ENCODE results near the gene SEMA5A. TPM values are rescaled to one million over a fixed set of nuclear protein-coding genes. Genes with fewer than 3 reads are reported as not detected.

The SEMA5A gene
- total RNA-seq, 1 donor: 42.3 TPM

- Histone ChIP-seq H3K36me3 (ENCODE audit: insufficient read depth, low read length) (peaks cover 2% of the 10 kb centered on the region), H3K9me3 (ENCODE audit: low read depth, low read length) (no peaks in the 10 kb centered on the region), H2AFZ (ENCODE audit: low read length) (peak overlapping the region; percentile 78), H3K4me2 (ENCODE audit: insufficient read depth, low read length) (peak overlapping the region; percentile 68), H3K27me3 (ENCODE audit: insufficient read depth, low read length) (no peaks in the 10 kb centered on the region), H3K79me2 (ENCODE audit: insufficient read depth, low read length) (peaks cover under 1% of the 10 kb centered on the region), H4K20me1 (ENCODE audit: insufficient read depth, low read length) (no peaks in the 10 kb centered on the region), H3K27ac (ENCODE audit: low read depth, low read length) (peak overlapping the region; percentile 35), H3K4me1 (ENCODE audit: insufficient read depth, low read length) (peaks cover 16% of the 10 kb centered on the region), H3K4me3 (ENCODE audit: insufficient read depth, low read length) (no peak overlapping the region)
- no peak for TF ChIP-seq CTCF (IDR thresholded peaks at IDR 0.05; ENCODE audit: extremely low read depth, low read depth, low read length)
- DNase-seq (ENCODE audit: insufficient read length, low spot score, missing footprints): no peak
These were observed 114.2 kb downstream of the SEMA5A start for GRCh38 chr5:9431496-9432258.

- no peak for TF ChIP-seq CTCF (IDR thresholded peaks at IDR 0.05; ENCODE audit: extremely low read depth, low read depth, low read length)
- H3K9me3 ChIP-seq (ENCODE audit: low read depth, low read length): no peaks in the 10 kb centered on the region
- no peaks in the 10 kb centered on the region for H3K79me2 ChIP-seq (ENCODE audit: insufficient read depth, low read length)
- H3K4me3 ChIP-seq (ENCODE audit: insufficient read depth, low read length): no peak overlapping the region
- no peak for DNase-seq (ENCODE audit: insufficient read length, low spot score, missing footprints)
- no peak overlapping the region for H2AFZ ChIP-seq (ENCODE audit: low read length)
- H3K4me2 ChIP-seq (ENCODE audit: insufficient read depth, low read length): peak overlapping the region; percentile 68
- H3K36me3 ChIP-seq (ENCODE audit: insufficient read depth, low read length): no peaks in the 10 kb centered on the region
- H3K27ac ChIP-seq (ENCODE audit: low read depth, low read length): peak overlapping the region; percentile 35
- H4K20me1 ChIP-seq (ENCODE audit: insufficient read depth, low read length): no peaks in the 10 kb centered on the region
- H3K27me3 ChIP-seq (ENCODE audit: insufficient read depth, low read length): no peaks in the 10 kb centered on the region
- peaks cover 16% of the 10 kb centered on the region for H3K4me1 ChIP-seq (ENCODE audit: insufficient read depth, low read length)
These were observed 114.8 kb downstream of the SEMA5A start for GRCh38 chr5:9431151-9431495.

- H2AFZ ChIP-seq (ENCODE audit: low read length): no peak overlapping the region
- peaks cover 16% of the 10 kb centered on the region for H3K4me1 ChIP-seq (ENCODE audit: insufficient read depth, low read length)
- H3K4me2 ChIP-seq (ENCODE audit: insufficient read depth, low read length): no peak overlapping the region
- H3K9me3 ChIP-seq (ENCODE audit: low read depth, low read length): no peaks in the 10 kb centered on the region
- DNase-seq (ENCODE audit: insufficient read length, low spot score, missing footprints): no peak
- no peak overlapping the region for H3K4me3 ChIP-seq (ENCODE audit: insufficient read depth, low read length)
- TF ChIP-seq CTCF (IDR thresholded peaks at IDR 0.05; ENCODE audit: extremely low read depth, low read depth, low read length): no peak
- no peaks in the 10 kb centered on the region for H4K20me1 ChIP-seq (ENCODE audit: insufficient read depth, low read length)
- H3K27me3 ChIP-seq (ENCODE audit: insufficient read depth, low read length): no peaks in the 10 kb centered on the region
- H3K79me2 ChIP-seq (ENCODE audit: insufficient read depth, low read length): no peaks in the 10 kb centered on the region
- no peak overlapping the region for H3K27ac ChIP-seq (ENCODE audit: low read depth, low read length)
- H3K36me3 ChIP-seq (ENCODE audit: insufficient read depth, low read length): no peaks in the 10 kb centered on the region
These were observed 115.6 kb downstream of the SEMA5A start for GRCh38 chr5:9430306-9430705.

- TF ChIP-seq CTCF (IDR thresholded peaks at IDR 0.05; ENCODE audit: extremely low read depth, low read depth, low read length): no peak
- Histone ChIP-seq H3K27ac (ENCODE audit: low read depth, low read length) (no peak overlapping the region), H3K4me1 (ENCODE audit: insufficient read depth, low read length) (peaks cover 16% of the 10 kb centered on the region), H3K27me3 (ENCODE audit: insufficient read depth, low read length) (no peaks in the 10 kb centered on the region), H3K36me3 (ENCODE audit: insufficient read depth, low read length) (no peaks in the 10 kb centered on the region), H3K9me3 (ENCODE audit: low read depth, low read length) (no peaks in the 10 kb centered on the region), H3K79me2 (ENCODE audit: insufficient read depth, low read length) (no peaks in the 10 kb centered on the region), H3K4me3 (ENCODE audit: insufficient read depth, low read length) (no peak overlapping the region), H4K20me1 (ENCODE audit: insufficient read depth, low read length) (no peaks in the 10 kb centered on the region), H2AFZ (ENCODE audit: low read length) (no peak overlapping the region), H3K4me2 (ENCODE audit: insufficient read depth, low read length) (no peak overlapping the region)
- no peak for DNase-seq (ENCODE audit: insufficient read length, low spot score, missing footprints)
These were observed 116.1 kb downstream of the SEMA5A start for GRCh38 chr5:9429691-9430215.

Measured in osteoblast (primary cell).